Glutamatergic neuron (in vitro differentiated cells): ENCODE data around the gene CC2D1A. TPM values are rescaled to one million over a fixed set of nuclear protein-coding genes. Genes with fewer than 3 reads are reported as not detected.

Experiments
- DNase-seq: peaks from one replicate; pipeline ENCODE4 v3.0.0; 2022
- H3K27ac Mint-ChIP-seq: one replicate; pipeline ENCODE4 v1.8.0; 2020; ENCODE audit warnings: mild to moderate bottlenecking, mixed read lengths, inconsistent platforms; ENCODE audit not compliant: unreplicated experiment
- H3K27me3 Mint-ChIP-seq: one replicate; pipeline ENCODE4 v1.8.0; 2020; ENCODE audit warnings: mild to moderate bottlenecking, moderate library complexity, mixed read lengths, inconsistent platforms; ENCODE audit not compliant: unreplicated experiment
- H3K36me3 Mint-ChIP-seq: one replicate; pipeline ENCODE4 v1.8.0; 2020; ENCODE audit warnings: mild to moderate bottlenecking, mixed read lengths, inconsistent platforms; ENCODE audit not compliant: unreplicated experiment
- H3K4me1 Mint-ChIP-seq: one replicate; pipeline ENCODE4 v1.8.0; 2020; ENCODE audit warnings: mild to moderate bottlenecking, low read depth, mixed read lengths, inconsistent platforms; ENCODE audit not compliant: unreplicated experiment
- H3K4me3 Mint-ChIP-seq: one replicate; pipeline ENCODE4 v1.8.0; 2020; ENCODE audit warnings: mild to moderate bottlenecking, mixed read lengths, inconsistent platforms; ENCODE audit not compliant: unreplicated experiment
- H3K9me3 Mint-ChIP-seq: one replicate; pipeline ENCODE4 v1.8.0; 2020; ENCODE audit warnings: mild to moderate bottlenecking, moderate library complexity, mixed read lengths, inconsistent platforms; ENCODE audit not compliant: unreplicated experiment
- total RNA-seq: library from RNA; stranded (reverse); fragmentation: NEBNext Ultra II Directional; extraction: Animal tissue kit (Norgen Biotek cat#: 25700); gene quantifications from one replicate; pipeline ENCODE4 v1.2.1, GENCODE V29; 2021; ENCODE audit not compliant: unreplicated experiment
- TF ChIP-seq, protein P1 (sequence below): fragments of 200-600 bp; sonication (generic); IDR thresholded peaks from one replicate; pipeline ENCODE4 v1.5.0; 2021; ENCODE audit not compliant: partially characterized antibody, unreplicated experiment

CC2D1A gene
- total RNA-seq, 1 donor from 2014 or later: 56.3 TPM

DNA sequence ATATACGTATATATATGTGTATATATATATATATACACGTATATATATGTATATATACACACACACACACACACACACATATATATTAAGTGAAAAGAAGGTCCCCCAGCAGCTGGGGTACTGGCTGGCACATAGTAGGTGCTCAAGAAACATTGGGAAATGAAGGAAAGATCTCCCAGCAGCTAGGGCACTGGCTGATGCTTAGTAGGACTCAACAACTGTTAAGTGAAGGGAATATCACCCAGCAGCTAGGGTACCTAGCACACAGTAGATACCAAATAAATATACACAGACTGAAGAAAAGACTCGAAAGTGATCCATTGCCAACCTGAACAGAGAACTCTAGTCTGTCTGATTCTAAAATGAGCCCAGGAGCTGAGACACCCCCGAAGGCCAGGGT lies 20.0 kb downstream of the CC2D1A start:
- H3K27me3 Mint-ChIP-seq: peaks cover 5% of the 10 kb centered on the region
- H3K36me3 Mint-ChIP-seq: peaks cover 11% of the 10 kb centered on the region
- no peaks in the 10 kb centered on the region for H3K4me1 Mint-ChIP-seq
- H3K4me3 Mint-ChIP-seq: no peak overlapping the region
- no peak overlapping the region for H3K27ac Mint-ChIP-seq
- DNase-seq: no peak
- H3K9me3 Mint-ChIP-seq: peaks cover 5% of the 10 kb centered on the region
- TF ChIP-seq, protein P1, sequence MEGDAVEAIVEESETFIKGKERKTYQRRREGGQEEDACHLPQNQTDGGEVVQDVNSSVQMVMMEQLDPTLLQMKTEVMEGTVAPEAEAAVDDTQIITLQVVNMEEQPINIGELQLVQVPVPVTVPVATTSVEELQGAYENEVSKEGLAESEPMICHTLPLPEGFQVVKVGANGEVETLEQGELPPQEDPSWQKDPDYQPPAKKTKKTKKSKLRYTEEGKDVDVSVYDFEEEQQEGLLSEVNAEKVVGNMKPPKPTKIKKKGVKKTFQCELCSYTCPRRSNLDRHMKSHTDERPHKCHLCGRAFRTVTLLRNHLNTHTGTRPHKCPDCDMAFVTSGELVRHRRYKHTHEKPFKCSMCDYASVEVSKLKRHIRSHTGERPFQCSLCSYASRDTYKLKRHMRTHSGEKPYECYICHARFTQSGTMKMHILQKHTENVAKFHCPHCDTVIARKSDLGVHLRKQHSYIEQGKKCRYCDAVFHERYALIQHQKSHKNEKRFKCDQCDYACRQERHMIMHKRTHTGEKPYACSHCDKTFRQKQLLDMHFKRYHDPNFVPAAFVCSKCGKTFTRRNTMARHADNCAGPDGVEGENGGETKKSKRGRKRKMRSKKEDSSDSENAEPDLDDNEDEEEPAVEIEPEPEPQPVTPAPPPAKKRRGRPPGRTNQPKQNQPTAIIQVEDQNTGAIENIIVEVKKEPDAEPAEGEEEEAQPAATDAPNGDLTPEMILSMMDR: no peak

DNA sequence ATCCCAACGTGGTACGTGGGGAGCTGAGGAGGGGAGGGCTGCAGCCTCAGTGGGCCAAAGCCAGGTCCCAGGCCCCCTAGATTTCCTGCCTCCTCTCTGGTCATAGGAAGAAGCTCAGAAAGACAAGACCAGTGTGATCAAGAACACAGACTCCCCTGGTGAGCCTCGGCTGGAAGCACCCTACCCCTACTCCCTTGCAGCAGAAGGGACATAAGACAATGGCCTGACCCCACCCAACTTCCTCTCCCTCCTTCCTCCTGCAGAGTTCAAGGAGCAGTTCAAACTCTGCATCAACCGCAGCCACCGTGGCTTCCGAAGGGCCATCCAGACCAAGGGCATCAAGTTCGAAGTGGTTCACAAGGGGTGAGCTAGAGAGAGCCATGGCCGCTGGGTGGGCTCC lies 20.7 kb downstream of the CC2D1A start:
- peaks cover 11% of the 10 kb centered on the region for H3K36me3 Mint-ChIP-seq
- peaks cover 5% of the 10 kb centered on the region for H3K27me3 Mint-ChIP-seq
- DNase-seq: no peak
- no peaks in the 10 kb centered on the region for H3K4me1 Mint-ChIP-seq
- peaks cover 5% of the 10 kb centered on the region for H3K9me3 Mint-ChIP-seq
- TF ChIP-seq, protein P1: no peak
- H3K27ac Mint-ChIP-seq: no peak overlapping the region
- no peak overlapping the region for H3K4me3 Mint-ChIP-seq

DNA sequence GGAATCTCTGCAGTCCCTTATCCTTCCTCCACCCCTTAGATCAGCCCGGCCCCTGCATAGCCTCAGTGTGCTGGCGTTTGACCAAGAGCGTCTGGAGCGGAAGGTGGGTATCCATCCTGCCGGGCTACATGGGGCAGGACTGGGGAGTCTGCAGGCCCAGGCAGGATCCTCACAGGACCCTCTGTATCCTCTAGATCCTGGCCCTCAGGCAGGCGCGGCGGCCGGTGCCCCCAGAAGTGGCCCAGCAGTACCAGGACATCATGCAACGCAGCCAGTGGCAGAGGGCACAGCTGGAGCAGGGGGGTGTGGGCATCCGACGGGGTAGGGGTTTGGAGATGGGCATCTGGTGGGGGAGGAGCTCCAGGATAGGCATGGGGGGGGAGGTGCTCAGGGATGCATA lies 23.3 kb downstream of the CC2D1A start:
- no peaks in the 10 kb centered on the region for H3K4me1 Mint-ChIP-seq
- H3K27me3 Mint-ChIP-seq: peaks cover 3% of the 10 kb centered on the region
- no peak overlapping the region for H3K4me3 Mint-ChIP-seq
- no peak for DNase-seq
- TF ChIP-seq, protein P1: no peak
- no peak overlapping the region for H3K27ac Mint-ChIP-seq
- no peaks in the 10 kb centered on the region for H3K36me3 Mint-ChIP-seq
- peaks cover 4% of the 10 kb centered on the region for H3K9me3 Mint-ChIP-seq

DNA sequence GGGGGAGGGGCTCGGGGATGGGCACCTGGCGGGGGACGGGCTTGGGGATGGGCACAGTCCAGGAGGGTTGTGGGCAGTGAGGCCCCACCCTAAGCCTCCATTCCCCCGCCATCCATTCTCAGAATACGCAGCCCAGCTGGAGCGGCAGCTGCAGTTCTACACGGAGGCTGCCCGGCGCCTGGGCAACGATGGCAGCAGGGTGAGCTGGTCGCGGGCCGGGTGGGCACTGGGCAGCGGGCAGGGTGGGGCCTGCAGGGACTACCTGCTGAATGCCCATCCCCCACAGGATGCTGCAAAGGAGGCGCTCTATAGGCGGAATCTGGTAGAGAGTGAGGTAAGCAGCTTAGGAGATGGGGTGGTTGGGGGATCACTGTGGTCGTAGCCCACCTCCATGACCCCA lies 24.0 kb downstream of the CC2D1A start:
- Mint-ChIP-seq H3K4me1 (peaks cover 3% of the 10 kb centered on the region), H3K4me3 (no peak overlapping the region), H3K9me3 (peaks cover 6% of the 10 kb centered on the region), H3K27ac (no peak overlapping the region), H3K36me3 (no peaks in the 10 kb centered on the region), H3K27me3 (peaks cover 9% of the 10 kb centered on the region)
- no peak for DNase-seq
- TF ChIP-seq, protein P1: no peak

DNA sequence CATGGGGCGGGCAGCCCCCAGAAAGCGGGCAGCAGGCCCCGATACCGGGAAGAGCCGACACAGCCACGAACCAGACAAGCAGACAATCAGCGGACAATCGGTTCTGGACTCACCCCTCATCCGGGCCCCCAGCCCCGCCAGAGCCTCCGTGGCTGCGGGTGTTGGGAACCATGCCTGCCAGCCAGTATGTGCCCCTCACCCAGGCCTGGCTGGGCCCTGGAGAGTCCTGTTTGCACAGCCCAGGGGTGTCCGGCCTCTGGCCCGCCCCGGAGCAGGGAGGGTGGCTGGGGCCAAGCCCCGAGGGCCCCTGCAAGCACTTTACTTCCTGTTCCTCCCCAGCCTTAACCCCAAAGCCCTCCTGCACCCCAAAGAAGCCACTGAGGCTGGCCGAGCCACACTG lies 24.4 kb downstream of the CC2D1A start:
- peaks cover 3% of the 10 kb centered on the region for H3K4me1 Mint-ChIP-seq

More for the DNA sequence above, 24.4 kb downstream of the CC2D1A start:
- no peak for DNase-seq
- no peak overlapping the region for H3K4me3 Mint-ChIP-seq
- TF ChIP-seq, protein P1: no peak
- H3K9me3 Mint-ChIP-seq: peaks cover 7% of the 10 kb centered on the region
- no peaks in the 10 kb centered on the region for H3K36me3 Mint-ChIP-seq
- no peak overlapping the region for H3K27ac Mint-ChIP-seq
- peaks cover 9% of the 10 kb centered on the region for H3K27me3 Mint-ChIP-seq
